Neural crest cell (in vitro differentiated cells): ENCODE data around the gene EML3. TPM values are rescaled to one million over a fixed set of nuclear protein-coding genes. Genes with fewer than 3 reads are reported as not detected.

Experiments used
- DNase-seq: peaks from one replicate; pipeline ENCODE4 v3.0.0; 2021; ENCODE audit warnings: low read depth, mixed read lengths, low spot score
- H3K27ac Mint-ChIP-seq: one replicate; pipeline ENCODE4 v1.8.0; 2021; ENCODE audit warnings: mild to moderate bottlenecking, mixed read lengths; ENCODE audit not compliant: unreplicated experiment
- H3K27me3 Mint-ChIP-seq: 2 replicates; pipeline ENCODE4 v1.8.0; 2021; ENCODE audit warnings: low read depth, mild to moderate bottlenecking, mixed read lengths
- H3K36me3 Mint-ChIP-seq: 2 replicates; pipeline ENCODE4 v1.8.0; 2021; ENCODE audit warnings: low read depth, mild to moderate bottlenecking, mixed read lengths
- H3K4me1 Mint-ChIP-seq: 2 replicates; pipeline ENCODE4 v1.8.0; 2021; ENCODE audit warnings: mixed read lengths
- H3K4me3 Mint-ChIP-seq: one replicate; pipeline ENCODE4 v1.8.0; 2021; ENCODE audit warnings: mild to moderate bottlenecking, mixed read lengths
- H3K9me3 Mint-ChIP-seq: 2 replicates; pipeline ENCODE4 v1.8.0; 2021; ENCODE audit warnings: mixed read lengths
- CTCF ChIP-seq: fragments of 200-600 bp; sonication (generic); conservative IDR thresholded peaks from 2 replicates; pipeline ENCODE4 v1.5.0; 2021; ENCODE audit warnings: antibody characterized with exemption, mild to moderate bottlenecking
- total RNA-seq: library from RNA; stranded (reverse); gene quantifications from 2 replicates; pipeline ENCODE4 v1.2.1, GENCODE V29; 2021

EML3 gene
- total RNA-seq, 1 donor from 2014 or later, result 40.0 TPM

GRCh38 chr11:62603776-62604299 is 8.7 kb downstream of the EML3 start:
- TF ChIP-seq CTCF, result no peak
- Mint-ChIP-seq H3K4me3 (peak overlapping the region; percentile 81), H3K36me3 (peaks cover 26% of the 10 kb centered on the region), H3K27me3 (peaks cover 23% of the 10 kb centered on the region), H3K9me3 (no peaks in the 10 kb centered on the region), H3K4me1 (peaks cover 56% of the 10 kb centered on the region), H3K27ac (no peak overlapping the region)
- DNase-seq, result no peak

- Mint-ChIP-seq H3K36me3 (peaks cover 30% of the 10 kb centered on the region), H3K27me3 (peaks cover 23% of the 10 kb centered on the region), H3K27ac (no peak overlapping the region), H3K4me1 (peaks cover 58% of the 10 kb centered on the region), H3K9me3 (no peaks in the 10 kb centered on the region), H3K4me3 (peak overlapping the region; percentile 81)
- no peak for TF ChIP-seq CTCF
- DNase-seq, result no peak
Observed at GRCh38 chr11:62603072-62603408, 9.5 kb downstream of the EML3 start.

GRCh38 chr11:62602141-62603071 is 10.2 kb downstream of the EML3 start:
- peak; percentile 26 for DNase-seq
- H3K9me3 Mint-ChIP-seq, result no peaks in the 10 kb centered on the region
- no peak for TF ChIP-seq CTCF
- H3K4me3 Mint-ChIP-seq, result peak overlapping the region; percentile 94
- peaks cover 23% of the 10 kb centered on the region for H3K27me3 Mint-ChIP-seq
- peak overlapping the region; percentile 59 for H3K27ac Mint-ChIP-seq
- peaks cover 58% of the 10 kb centered on the region for H3K4me1 Mint-ChIP-seq
- H3K36me3 Mint-ChIP-seq, result peaks cover 35% of the 10 kb centered on the region

- H3K9me3 Mint-ChIP-seq, result no peaks in the 10 kb centered on the region
- TF ChIP-seq CTCF, result no peak
- peaks cover 23% of the 10 kb centered on the region for H3K27me3 Mint-ChIP-seq
- peaks cover 35% of the 10 kb centered on the region for H3K36me3 Mint-ChIP-seq
- H3K4me3 Mint-ChIP-seq, result peak within 1 kb of the TSS; percentile 94
- H3K4me1 Mint-ChIP-seq, result peaks cover 58% of the 10 kb centered on the region
- H3K27ac Mint-ChIP-seq, result peak within 1 kb of the TSS; percentile 90
- DNase-seq, result peak; percentile 100
Observed at GRCh38 chr11:62601372-62602140, 11.0 kb downstream of the EML3 start, which contains the start of gene MTA2. Gene MTA2 (minus strand): TSS chr11:62601865. CDS start chr11:62601450, 415 bp downstream.

GRCh38 chr11:62601122-62601371 is 11.5 kb downstream of the EML3 start:
- H3K27ac Mint-ChIP-seq, result peak overlapping the region; percentile 85
- H3K27me3 Mint-ChIP-seq, result peaks cover 23% of the 10 kb centered on the region
- H3K9me3 Mint-ChIP-seq, result no peaks in the 10 kb centered on the region
- H3K4me3 Mint-ChIP-seq, result peak overlapping the region; percentile 94
- H3K36me3 Mint-ChIP-seq, result peaks cover 35% of the 10 kb centered on the region
- TF ChIP-seq CTCF, result no peak
- DNase-seq, result no peak
- peaks cover 58% of the 10 kb centered on the region for H3K4me1 Mint-ChIP-seq
